WI38 (cell line): ENCODE measurements around the gene CLDN7.
A peak's percentile ranks its signal among the peaks of the same experiment; 100 is the strongest.

Experiments
- H3K4me3 ChIP-seq: 2 replicates; pipeline ENCODE4 v1.5.1; 2011; ENCODE audit warnings: low read depth, mild to moderate bottlenecking, control low read depth, low read length
- CTCF ChIP-seq: IDR thresholded peaks from 2 replicates; pipeline ENCODE4 v1.5.1; 2012; ENCODE audit warnings: low read depth, mild to moderate bottlenecking, control low read depth, low read length

The CLDN7 gene

GRCh38 chr17:7283471-7284216 lies 21.4 kb upstream of the CLDN7 start:
- no peak overlapping the region for H3K4me3 ChIP-seq
- TF ChIP-seq CTCF = no peak

GRCh38 chr17:7282752-7283321 lies 20.6 kb upstream of the CLDN7 start:
- no peak for TF ChIP-seq CTCF
- H3K4me3 ChIP-seq = no peak overlapping the region

- no peak for TF ChIP-seq CTCF
- peak overlapping the region; percentile 54 for H3K4me3 ChIP-seq
Observed at GRCh38 chr17:7281953-7282751, 19.9 kb upstream of the CLDN7 start.

- no peak for TF ChIP-seq CTCF
- H3K4me3 ChIP-seq = peak within 1 kb of the TSS; percentile 54
Observed at GRCh38 chr17:7281074-7281952, 19.0 kb upstream of the CLDN7 start, which contains the start of gene SLC2A4. Gene SLC2A4, plus strand, starts transcription at chr17:7281718. Its CDS starts 217 bp downstream, at chr17:7281935.

- H3K4me3 ChIP-seq = peak overlapping the region; percentile 54
- TF ChIP-seq CTCF = peak; percentile 93
Observed at GRCh38 chr17:7280519-7281073, 18.3 kb upstream of the CLDN7 start.

GRCh38 chr17:7279448-7279847 lies 17.2 kb upstream of the CLDN7 start:
- no peak for TF ChIP-seq CTCF
- H3K4me3 ChIP-seq = no peak overlapping the region
